GM19351 (cell line): ENCODE data around the gene TAS2R10.
"Not testable (repeated sequence)": the region's sequence is repeated elsewhere in the genome, so short reads cannot be mapped to it uniquely, and the experiment has no call there.

Experiments used
- ATAC-seq: cut with Tn5 transposase; IDR thresholded peaks from one replicate; pipeline ENCODE4 v1.9.1; 2021; ENCODE audit warnings: mild to moderate bottlenecking, moderate library complexity; ENCODE audit not compliant: unreplicated experiment

TAS2R10 gene, protein sequence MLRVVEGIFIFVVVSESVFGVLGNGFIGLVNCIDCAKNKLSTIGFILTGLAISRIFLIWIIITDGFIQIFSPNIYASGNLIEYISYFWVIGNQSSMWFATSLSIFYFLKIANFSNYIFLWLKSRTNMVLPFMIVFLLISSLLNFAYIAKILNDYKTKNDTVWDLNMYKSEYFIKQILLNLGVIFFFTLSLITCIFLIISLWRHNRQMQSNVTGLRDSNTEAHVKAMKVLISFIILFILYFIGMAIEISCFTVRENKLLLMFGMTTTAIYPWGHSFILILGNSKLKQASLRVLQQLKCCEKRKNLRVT

DNA sequence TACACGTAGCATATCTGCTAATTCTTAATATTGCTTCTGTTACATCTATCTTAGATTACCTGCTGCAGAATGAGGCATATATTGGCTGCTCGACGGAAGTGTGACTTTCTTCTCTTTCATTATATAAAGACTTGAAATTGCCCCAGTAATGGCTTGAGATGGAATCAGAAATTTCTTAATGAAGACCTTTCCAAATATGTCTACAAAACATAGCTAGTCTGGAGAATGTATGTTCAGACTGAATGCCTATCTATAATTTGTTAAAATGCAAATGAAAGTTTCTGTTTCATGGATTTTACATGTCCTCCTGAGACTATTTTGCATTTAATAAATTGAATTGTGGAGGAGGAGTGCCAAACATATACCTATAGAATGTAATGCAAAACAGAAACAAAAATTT, at the start of gene TAS2R10:
TSS of gene TAS2R10 (minus strand) at position 101 of the 400 bp plus-strand sequence. CDS start at position 12, 89 bp downstream.
- ATAC-seq: no peak

DNA sequence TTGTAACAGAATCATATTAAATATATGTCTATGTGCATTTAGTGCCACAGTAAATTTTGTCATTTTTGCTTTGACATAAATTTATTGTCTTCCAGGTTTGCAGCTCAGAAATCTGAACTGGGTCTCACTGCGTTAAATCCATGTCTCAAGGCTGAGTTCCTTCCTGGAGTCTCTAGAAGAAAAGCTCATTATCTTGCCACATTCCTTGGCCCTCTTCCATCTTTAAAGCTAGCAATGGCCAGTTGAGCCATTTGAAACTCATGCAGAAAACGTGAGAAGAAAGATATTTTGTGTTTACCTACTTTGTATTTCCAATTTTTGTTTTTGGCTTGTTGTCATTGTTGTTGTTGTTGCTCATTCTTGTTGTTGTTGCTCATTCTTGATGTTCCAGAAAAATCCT, 47.2 kb upstream of the TAS2R10 start:
- no peak for ATAC-seq

DNA sequence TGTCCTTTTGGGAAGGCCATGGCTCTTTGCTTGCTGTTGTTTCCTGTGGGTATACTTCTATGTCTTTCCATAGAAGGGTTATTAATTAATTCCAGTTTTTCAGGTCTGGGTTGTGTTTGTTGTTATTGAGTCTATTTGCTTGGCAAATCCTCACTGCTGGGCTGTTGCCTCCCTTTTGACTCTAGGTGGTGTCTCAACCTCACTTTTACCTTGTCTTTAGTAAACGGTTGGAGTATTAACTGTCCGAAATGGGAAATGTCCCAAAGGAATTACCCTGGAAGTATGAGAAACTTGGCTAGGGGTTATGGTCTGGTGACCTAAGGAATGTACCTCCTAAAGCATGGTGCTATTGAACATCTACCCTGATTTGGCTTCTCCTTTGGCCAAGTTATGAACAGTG, 41.2 kb upstream of the TAS2R10 start:
- ATAC-seq: no peak

DNA sequence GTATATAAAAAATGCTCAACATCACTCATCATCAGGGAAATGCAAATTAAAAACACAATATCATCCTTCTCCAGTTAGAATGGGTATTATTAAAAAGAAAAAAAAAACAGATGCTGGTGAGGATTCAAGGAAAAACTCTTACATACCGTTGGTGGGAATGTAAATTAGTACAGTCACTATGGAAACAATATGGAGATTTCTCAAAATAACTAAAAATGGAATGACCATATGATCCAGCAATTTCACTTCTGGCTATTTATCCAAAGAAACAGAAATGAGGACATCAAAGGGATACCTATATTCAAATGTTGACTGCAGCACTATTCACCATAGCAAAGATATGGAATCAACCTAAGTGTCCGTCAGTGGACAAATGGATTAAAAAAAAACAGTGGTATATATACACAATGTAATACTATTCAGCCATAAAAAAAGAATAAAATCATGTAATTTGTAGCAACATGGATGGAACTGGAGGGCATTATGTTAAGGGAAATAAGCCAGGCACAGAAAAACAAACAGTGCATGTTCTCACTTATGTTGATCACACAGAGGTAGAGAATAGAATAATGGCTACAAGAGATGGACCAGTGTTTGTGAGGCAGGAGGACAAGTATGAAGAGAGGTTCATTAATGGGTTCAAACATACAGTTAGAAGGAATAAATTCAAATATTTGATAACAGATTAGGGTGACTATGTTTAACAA, 37.5 kb upstream of the TAS2R10 start:
- no peak for ATAC-seq

DNA sequence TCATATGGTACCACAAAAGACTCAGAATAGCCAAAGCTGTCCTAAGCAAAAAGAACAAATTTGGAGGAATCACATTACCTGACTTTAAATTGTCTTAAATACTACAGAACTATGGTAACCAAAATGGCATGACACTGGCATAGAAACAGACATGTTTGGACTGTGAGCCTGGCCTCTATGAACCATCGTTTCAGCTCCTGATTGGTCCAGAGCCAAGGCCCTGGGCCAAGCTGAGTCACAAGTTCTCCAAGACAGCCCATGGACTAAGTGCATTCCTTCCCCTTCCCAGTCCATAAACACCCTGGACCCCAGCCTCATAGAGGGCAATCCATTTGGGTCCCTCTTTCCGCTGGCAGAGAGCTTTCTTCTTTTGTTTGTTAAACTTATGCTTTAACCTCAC, 35.2 kb upstream of the TAS2R10 start:
- ATAC-seq: no peak

DNA sequence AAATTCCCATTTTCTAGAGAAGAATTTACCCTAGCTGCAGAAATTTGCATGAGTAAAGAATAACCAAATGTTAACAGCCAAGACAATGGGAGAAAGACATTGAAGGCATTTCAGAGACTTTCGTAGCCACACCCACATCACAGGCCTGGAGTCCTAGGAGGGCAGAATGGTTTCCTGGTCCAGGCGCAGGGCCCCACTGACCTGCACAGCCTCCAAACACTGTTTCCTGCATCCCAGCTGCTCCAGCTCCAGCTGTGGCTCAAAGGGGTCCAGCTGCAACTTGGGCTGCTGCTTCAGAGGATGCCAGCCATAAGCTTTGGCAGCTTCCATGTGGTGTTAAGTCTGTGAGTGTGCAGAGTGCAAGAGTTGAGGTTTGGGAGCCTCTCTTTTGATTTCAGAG, 29.6 kb upstream of the TAS2R10 start:
- no peak for ATAC-seq

DNA sequence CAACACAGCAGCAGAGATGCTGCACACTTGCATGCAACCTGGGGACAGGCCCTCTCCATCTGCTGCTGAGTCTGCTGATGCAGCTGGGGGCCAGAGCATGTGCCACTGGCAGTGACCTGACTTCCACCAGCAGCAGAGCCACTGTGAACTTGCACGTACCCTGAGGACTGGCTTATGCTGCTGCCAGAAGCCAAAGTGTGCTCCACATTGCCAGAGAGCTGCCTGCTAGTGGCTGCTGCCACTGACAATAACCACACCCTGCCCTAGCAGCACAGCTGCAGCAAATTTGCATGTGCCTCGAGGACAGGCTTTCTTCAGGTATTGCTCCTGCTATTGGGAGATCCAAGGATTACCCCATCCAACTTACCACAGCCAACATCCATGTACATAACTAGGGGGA, 27.6 kb upstream of the TAS2R10 start:
- ATAC-seq: no peak

DNA sequence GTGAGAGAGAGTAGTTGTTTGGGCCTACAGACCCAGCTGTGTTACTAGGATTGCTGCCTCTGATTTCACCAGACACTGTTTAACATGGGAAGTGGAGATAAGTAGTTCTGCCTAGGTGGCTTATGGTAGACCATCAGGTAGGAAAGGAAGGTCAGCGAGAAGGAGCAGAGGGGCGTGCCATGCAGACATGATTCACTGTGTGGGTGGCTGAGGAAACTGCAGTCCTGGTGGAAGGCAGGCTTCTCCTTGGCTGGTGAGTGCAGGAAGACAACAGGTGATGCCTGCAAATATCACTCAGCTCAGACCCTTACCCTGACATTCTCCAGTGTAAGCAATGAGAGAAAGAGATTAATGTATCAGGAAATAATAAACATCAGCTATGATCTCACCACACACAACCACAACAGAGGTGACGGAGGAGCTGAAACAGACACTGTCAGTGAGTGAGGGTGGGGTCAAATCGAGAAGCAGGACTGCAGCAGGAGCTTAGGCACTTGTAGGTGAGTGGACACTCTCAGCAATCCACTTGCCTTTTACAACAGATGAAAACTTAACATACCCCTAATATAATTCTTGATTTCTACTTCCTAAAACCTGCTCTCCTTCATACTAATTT, 25.2 kb upstream of the TAS2R10 start:
- no peak for ATAC-seq

DNA sequence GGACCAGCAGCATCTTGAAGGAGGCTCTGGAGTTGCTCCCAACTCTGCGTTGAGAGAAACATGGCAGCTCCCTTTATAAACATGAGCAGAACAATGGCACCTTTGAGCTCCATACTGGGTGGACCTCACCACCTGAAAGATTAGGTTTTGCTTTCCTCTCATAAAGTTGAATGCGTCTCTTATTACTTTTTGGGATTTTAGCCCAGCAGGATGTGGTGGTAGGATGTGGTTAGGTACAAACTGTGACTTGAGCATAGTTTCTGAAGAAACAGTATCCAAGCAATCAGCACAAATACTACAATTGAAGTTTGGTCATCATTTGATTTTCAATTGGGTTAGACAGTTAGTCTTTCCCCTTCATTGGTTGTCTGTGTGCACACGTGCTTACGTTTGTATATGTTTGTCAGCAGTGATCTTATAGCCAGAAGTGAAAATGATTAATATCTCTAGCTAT, 23.3 kb upstream of the TAS2R10 start, which contains the start of gene PRR4:
TSS of gene PRR4 (minus strand) at position 51 of the 454 bp plus-strand sequence. CDS start at position 13, 38 bp downstream.
- ATAC-seq: no peak

DNA sequence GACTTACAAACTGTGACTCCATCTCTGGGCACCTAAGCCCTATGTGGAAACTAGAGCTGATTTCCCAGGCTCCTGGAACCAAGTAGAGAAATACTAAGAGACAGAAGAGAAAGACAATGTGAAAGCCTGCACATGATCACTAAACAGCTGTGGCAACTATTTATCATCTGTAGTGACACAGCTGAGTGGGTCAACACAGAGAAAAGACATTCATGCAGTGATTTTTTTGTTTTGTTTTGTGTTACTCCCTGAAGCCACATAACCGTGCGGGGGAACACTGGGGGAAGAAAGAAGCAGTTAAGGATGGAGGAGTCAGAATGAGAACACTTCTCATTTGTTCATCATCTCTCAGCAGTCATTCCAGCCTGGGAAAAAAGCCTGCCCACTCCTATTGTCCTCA, 21.6 kb upstream of the TAS2R10 start:
- no peak for ATAC-seq

DNA sequence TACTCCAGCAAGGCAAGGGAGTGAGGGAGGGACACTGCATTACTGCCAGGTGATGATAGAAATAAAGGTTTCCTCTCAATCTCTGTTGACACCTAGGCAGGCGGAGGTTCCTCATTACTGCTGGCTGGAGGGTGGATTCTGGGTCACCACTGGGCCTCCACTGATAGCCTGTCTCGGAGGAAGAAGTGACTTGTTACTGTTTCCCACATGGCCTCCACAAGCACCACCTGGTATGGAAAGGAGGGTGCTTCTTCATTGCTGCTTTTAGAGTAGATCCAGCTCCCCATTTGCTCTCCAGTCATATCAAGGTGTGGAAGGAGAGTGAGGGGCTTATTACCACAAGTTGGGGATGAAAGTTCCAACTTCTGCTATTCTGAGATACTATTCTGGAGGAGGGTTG, 16.7 kb upstream of the TAS2R10 start:
- no peak for ATAC-seq

DNA sequence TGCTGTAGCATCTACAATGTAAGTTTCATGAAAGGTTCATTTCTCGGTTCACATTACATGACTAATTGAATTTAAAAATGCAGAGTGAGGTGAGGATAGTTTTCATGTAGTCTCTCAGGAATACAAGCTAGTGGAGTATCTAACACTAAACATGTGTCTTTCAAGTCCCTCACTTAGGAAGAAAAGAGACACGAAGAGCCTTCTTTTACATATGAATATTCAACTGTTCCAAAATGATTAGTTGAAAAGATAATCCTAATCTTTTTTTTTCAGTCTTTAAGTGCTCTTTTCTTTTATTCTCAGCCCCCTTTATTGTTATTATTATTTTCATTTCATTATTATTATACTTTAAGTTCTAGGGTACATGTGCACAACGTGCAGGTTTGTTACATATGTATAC, 12.3 kb upstream of the TAS2R10 start:
- ATAC-seq: no peak

DNA sequence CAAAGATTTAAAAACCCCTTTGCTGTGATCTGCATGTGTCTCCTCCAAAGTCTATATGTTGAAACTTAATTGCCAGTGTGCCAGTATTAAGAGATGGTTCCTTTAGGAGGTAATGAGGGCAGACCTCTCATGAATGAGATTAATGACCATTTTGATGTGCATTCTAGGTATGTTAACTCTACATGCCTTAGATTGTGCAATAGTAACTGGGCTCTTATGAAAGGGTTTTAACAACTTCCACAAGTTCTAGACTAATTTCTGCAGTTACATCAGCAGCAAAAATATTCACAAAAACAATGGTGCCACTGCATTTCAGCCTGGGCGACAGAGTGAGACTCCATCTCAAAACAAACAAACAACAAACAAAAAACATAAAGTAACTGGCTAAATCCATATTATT, 3.8 kb upstream of the TAS2R10 start:
- ATAC-seq: no peak

DNA sequence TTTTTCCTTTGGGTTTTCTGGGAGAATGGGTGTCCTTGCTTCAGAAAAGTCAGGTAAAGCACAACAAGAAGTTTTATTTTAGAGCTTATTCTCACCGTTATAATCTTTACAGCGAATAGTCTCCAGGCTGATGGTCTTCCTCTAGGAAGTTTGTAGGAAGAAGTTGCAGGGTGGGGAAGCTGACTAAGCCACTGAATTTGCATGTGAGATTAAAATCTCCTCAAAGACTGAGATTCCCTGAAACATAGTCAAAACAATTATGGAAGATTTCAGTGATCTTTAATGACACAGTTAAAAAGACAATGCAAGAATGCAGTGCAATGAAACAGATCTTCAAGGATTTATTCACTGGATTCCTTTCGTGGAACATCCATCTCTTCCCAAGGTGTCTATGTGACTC, 1.2 kb downstream of the TAS2R10 start:
- ATAC-seq: no peak

DNA sequence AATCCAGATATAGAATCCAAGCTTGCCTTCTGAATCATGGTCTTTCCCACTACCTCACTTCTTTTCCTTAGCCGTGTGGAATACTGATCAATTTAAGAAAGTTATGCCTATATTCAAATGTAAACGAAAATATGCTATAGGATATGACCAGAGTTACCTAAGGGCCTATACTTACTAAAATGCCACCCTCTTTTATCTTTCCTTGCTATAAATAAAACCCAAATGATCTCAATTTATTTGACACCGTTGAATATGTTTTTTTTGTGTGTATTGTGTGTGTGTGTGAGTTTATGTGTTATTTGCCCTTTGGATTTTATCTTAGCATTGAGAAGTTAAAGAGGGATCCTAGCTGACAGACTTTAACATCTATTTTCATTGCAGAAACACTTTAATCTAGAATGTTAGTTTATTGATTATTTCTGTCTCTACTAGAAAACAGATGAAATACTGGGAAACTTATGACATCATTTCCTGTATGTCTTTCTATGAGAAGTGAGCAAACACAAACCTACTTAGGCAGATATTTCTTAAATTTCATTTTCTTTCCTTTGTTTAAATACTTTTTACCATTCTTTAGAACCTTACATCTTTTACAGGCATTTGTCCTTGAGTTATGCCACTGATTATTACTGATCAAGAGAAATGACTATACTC, 14.1 kb downstream of the TAS2R10 start:
- ATAC-seq: no peak

DNA sequence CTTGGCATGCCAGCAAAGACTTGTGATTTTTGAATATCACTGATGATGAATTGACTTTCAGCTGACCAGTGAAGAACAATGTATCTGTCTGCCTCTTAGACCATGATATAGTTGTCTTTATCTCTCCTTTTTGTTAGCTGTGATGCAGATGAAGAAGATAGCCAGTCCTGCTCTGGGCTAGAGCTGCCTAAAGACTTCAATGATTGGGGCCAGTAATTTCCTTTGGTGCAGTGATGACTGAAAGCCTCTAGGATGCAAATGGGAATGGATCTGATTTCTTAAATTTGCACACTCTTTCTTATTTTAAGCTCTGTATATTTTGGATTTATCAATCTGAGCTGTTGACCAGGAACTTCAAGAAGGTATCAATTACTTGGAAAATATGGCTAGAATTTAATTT, 16.1 kb downstream of the TAS2R10 start, which contains the start of gene TAS2R9:
TSS of gene TAS2R9 (minus strand) at position 101 of the 400 bp plus-strand sequence. CDS start at position 8, 93 bp downstream.
- ATAC-seq: no peak

DNA sequence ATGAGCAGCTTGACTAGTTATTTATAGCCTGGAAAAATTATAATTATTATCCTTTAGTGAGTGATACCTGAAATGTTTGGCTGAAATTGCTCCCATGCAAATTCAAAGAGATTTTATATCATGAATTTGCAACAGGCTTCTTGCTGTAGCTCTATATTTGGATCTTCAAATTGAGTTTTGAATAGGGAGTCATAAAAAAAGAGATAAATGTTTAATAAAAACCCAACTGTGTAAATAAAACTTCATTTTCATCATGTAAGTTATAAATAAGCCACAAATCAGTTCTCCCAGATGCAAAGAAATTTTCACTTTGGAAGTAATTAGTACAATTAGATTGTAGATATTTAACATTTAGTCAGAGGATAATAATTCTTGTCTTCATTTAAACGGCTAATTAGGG, 19.0 kb downstream of the TAS2R10 start, which contains the start of gene TAS2R8:
TSS of gene TAS2R8 (minus strand) at position 101 of the 400 bp plus-strand sequence. CDS start 306 bp downstream, outside the sequence.
- ATAC-seq: no peak

DNA sequence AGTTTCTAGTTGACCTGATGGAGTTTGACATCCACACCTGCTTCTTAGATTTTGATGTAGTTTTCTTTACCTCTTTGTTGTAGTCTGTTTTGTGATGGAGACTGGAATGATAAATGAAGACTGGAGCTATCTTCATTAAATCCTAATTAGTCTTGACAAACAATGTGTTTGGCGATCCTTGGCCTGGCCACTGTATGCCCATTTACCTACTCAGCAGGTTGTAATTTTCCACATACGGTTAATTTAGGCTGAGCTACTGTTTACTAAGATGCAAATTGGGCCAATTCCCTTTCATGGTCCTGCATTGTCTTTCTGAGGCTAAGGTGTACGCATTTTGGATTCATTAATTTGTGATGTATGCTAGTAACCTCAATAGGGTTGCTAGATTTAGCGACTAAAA, 23.6 kb downstream of the TAS2R10 start, which contains the start of gene TAS2R7:
TSS of gene TAS2R7 (minus strand) at position 41 of the 400 bp plus-strand sequence. CDS start 57 bp downstream, outside the sequence.
- ATAC-seq: no peak

DNA sequence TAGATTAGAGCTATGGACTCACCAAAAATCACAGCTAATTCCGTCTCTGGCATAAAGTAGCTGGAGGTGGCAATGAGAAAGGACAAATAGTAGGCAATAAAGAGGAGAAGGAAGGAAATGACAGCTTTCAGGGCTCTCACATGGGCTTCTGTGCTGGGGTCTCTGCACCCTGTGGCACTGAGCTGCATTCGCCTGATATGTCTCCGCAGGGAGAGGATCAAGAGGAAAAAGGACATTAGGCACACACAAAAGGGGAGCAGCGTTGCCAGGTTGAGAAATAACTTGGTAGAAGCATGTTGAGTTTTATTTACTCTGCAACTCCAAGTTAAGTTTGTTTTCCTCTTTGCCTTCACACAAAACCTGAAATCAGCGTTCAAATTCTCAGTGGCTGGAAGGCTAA, 24.4 kb downstream of the TAS2R10 start:
- no peak for ATAC-seq

DNA sequence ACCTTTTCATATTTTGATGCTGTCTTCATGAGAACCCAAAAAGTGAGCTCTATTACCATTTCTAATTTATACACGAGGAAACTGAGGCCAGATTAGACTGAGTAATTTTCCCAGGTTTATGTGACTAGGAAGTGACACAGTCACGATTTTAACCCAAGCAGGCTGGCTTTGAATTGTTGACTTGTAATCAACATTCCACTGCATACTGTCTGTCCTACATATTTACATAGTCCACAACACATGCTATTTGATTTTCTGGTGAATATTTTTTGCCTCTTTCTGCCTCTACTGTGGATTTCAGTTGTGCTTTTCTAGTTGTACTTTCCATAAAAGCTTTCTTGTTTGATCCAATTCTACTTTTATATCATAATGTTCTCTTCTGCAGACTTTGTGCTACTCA, 31.9 kb downstream of the TAS2R10 start:
- no peak for ATAC-seq

DNA sequence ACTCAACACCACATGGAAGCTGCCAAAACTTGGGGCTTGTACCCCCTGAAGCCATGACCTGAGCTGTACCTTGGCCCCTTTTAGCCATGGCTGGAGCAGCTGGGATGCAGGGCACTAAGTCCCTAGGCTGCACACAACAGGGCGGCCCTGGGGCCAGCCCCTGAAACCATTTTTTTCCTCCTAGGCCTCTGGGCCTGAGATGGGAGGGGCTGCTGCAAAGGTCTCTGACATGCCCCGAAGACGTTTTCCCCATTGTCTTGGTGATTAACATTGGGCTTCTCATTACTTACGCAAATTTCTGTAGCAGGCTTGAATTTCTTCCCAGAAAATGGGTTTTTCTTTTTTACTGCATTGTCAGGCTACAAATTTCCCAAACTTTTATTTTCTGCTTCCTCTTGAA, 34.4 kb downstream of the TAS2R10 start:
- not testable (repeated sequence) for ATAC-seq
